ENCODE measurements around the gene FPR3. TPM values are rescaled to one million over a fixed set of nuclear protein-coding genes. Genes with fewer than 3 reads are reported as not detected.

The FPR3 gene, protein sequence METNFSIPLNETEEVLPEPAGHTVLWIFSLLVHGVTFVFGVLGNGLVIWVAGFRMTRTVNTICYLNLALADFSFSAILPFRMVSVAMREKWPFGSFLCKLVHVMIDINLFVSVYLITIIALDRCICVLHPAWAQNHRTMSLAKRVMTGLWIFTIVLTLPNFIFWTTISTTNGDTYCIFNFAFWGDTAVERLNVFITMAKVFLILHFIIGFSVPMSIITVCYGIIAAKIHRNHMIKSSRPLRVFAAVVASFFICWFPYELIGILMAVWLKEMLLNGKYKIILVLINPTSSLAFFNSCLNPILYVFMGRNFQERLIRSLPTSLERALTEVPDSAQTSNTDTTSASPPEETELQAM
- not detected in 2 replicates for total RNA-seq (ENCODE audit: low replicate concordance)

GRCh38 chr19:51794885-51795490, at the start of gene FPR3:
TSS of gene FPR3 (plus strand) at chr19:51795157. CDS start at chr19:51823749, 28,592 bp downstream.
- Histone ChIP-seq H3K79me2 (ENCODE audit: low read depth) (no peaks in the 10 kb centered on the region), H3K9me3 (ENCODE audit: low read depth) (no peaks in the 10 kb centered on the region), H2AFZ (replicated peaks) (no peak within 1 kb of the TSS), H3K27ac (no peak within 1 kb of the TSS), H3K27me3 (no peaks in the 10 kb centered on the region), H3K4me1 (no peaks in the 10 kb centered on the region), H3K9ac (no peak within 1 kb of the TSS), H3K4me3 (no peak within 1 kb of the TSS), H4K20me1 (ENCODE audit: low read depth) (no peaks in the 10 kb centered on the region), H3K36me3 (no peaks in the 10 kb centered on the region), H3F3A (ENCODE audit: low read depth) (no peaks in the 10 kb centered on the region), H3K4me2 (no peak within 1 kb of the TSS)
- Mint-ChIP-seq H3K9me3 (peaks cover 22% of the 10 kb centered on the region), H3K27me3 (ENCODE audit: insufficient read depth, low read depth) (peaks cover 7% of the 10 kb centered on the region), H3K4me3 (no peak within 1 kb of the TSS), H3K4me1 (no peaks in the 10 kb centered on the region), H3K27ac (no peak within 1 kb of the TSS), H3K36me3 (no peaks in the 10 kb centered on the region)
- no peak for DNase-seq (ENCODE audit: low spot score)
- TF ChIP-seq, protein P1, sequence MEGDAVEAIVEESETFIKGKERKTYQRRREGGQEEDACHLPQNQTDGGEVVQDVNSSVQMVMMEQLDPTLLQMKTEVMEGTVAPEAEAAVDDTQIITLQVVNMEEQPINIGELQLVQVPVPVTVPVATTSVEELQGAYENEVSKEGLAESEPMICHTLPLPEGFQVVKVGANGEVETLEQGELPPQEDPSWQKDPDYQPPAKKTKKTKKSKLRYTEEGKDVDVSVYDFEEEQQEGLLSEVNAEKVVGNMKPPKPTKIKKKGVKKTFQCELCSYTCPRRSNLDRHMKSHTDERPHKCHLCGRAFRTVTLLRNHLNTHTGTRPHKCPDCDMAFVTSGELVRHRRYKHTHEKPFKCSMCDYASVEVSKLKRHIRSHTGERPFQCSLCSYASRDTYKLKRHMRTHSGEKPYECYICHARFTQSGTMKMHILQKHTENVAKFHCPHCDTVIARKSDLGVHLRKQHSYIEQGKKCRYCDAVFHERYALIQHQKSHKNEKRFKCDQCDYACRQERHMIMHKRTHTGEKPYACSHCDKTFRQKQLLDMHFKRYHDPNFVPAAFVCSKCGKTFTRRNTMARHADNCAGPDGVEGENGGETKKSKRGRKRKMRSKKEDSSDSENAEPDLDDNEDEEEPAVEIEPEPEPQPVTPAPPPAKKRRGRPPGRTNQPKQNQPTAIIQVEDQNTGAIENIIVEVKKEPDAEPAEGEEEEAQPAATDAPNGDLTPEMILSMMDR (IDR thresholded peaks at IDR 0.05) = no peak
- TF ChIP-seq EZH2phosphoT487 (IDR thresholded peaks at IDR 0.05) (no peak), EZH2 (IDR thresholded peaks at IDR 0.05) (no peak)

DNA sequence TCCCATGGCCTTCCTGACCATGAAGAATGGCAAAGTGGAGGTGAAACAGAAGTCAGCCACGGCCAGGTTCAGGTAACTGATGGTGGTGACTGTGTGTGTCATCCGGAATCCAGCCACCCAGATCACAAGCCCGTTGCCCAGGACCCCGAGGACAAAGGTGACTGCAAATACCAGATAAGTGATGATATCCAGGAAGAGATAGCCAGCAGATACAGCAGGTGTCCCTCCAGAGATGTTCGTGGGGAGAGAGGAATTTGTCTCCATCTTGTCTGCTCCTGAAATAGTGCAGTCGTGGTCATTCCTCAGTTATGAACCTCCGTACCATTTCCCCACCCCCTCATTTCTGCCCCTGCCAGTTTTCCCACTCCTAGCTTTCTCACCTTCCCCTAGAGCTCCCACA, 48.2 kb upstream of the FPR3 start:
- H3K4me3 Mint-ChIP-seq = no peak overlapping the region
- H3K36me3 Mint-ChIP-seq = no peaks in the 10 kb centered on the region
- no peak overlapping the region for H3K27ac ChIP-seq
- H3K36me3 ChIP-seq = no peaks in the 10 kb centered on the region
- no peaks in the 10 kb centered on the region for H3K4me1 Mint-ChIP-seq
- H3K27me3 ChIP-seq = no peaks in the 10 kb centered on the region
- H3K9ac ChIP-seq = no peak overlapping the region
- no peak overlapping the region for H3K4me2 ChIP-seq
- no peak for DNase-seq (ENCODE audit: low spot score)
- peaks cover 1% of the 10 kb centered on the region for H3K9me3 ChIP-seq (ENCODE audit: low read depth)
- H3K27ac Mint-ChIP-seq = no peak overlapping the region
- no peaks in the 10 kb centered on the region for H3K27me3 Mint-ChIP-seq (ENCODE audit: insufficient read depth, low read depth)
- peaks cover 21% of the 10 kb centered on the region for H3K9me3 Mint-ChIP-seq
- H3F3A ChIP-seq (ENCODE audit: low read depth) = no peaks in the 10 kb centered on the region
- no peaks in the 10 kb centered on the region for H4K20me1 ChIP-seq (ENCODE audit: low read depth)
- TF ChIP-seq EZH2 (IDR thresholded peaks at IDR 0.05) (no peak), EZH2phosphoT487 (IDR thresholded peaks at IDR 0.05) (no peak)
- TF ChIP-seq, protein P1 (IDR thresholded peaks at IDR 0.05) = no peak
- no peaks in the 10 kb centered on the region for H3K4me1 ChIP-seq
- no peak overlapping the region for H2AFZ ChIP-seq (replicated peaks)
- H3K4me3 ChIP-seq = no peak overlapping the region
- H3K79me2 ChIP-seq (ENCODE audit: low read depth) = no peaks in the 10 kb centered on the region

DNA sequence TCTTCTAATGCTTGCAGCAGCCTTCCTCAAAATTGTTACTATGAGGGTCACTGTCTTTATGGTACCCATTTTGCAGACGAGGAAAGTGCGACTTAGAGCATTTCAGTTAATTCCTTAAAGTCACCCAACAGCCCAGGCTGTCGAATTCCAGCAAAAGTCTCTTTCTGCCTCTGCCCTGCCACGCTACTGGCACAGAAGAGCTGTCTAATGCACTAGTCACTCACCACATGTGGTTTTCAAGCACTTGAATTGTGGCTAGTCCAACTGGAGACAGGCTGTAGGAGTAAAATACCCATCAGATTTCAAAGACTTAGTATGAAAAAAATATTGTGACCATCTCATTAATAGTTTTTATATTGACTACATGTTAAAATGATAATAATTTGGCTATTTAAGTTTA, 45.0 kb upstream of the FPR3 start:
- H2AFZ ChIP-seq (replicated peaks) = no peak overlapping the region
- Mint-ChIP-seq H3K27ac (no peak overlapping the region), H3K27me3 (ENCODE audit: insufficient read depth, low read depth) (no peaks in the 10 kb centered on the region), H3K4me3 (no peak overlapping the region), H3K9me3 (peaks cover 21% of the 10 kb centered on the region), H3K36me3 (no peaks in the 10 kb centered on the region), H3K4me1 (no peaks in the 10 kb centered on the region)
- DNase-seq (ENCODE audit: low spot score) = no peak
- no peaks in the 10 kb centered on the region for H3K36me3 ChIP-seq
- no peak overlapping the region for H3K27ac ChIP-seq
- no peaks in the 10 kb centered on the region for H3K27me3 ChIP-seq
- TF ChIP-seq, protein P1 (IDR thresholded peaks at IDR 0.05) = no peak
- TF ChIP-seq EZH2 (IDR thresholded peaks at IDR 0.05) = no peak
- TF ChIP-seq EZH2phosphoT487 (IDR thresholded peaks at IDR 0.05) = no peak
- no peaks in the 10 kb centered on the region for H3F3A ChIP-seq (ENCODE audit: low read depth)
- H4K20me1 ChIP-seq (ENCODE audit: low read depth) = no peaks in the 10 kb centered on the region
- H3K4me3 ChIP-seq = no peak overlapping the region
- no peak overlapping the region for H3K4me2 ChIP-seq
- no peaks in the 10 kb centered on the region for H3K79me2 ChIP-seq (ENCODE audit: low read depth)
- H3K4me1 ChIP-seq = no peaks in the 10 kb centered on the region
- H3K9me3 ChIP-seq (ENCODE audit: low read depth) = no peaks in the 10 kb centered on the region
- H3K9ac ChIP-seq = no peak overlapping the region
